Measurements from ENCODE around the gene GPR137. TPM values are rescaled to one million over a fixed set of nuclear protein-coding genes. Genes with fewer than 3 reads are reported as not detected.

Gene GPR137
- total and polyA plus RNA-seq, 2 donors from 2014 or later, result 44.0 to 48.4 TPM

GRCh38 chr11:64305075-64305690 lies 19.5 kb downstream of the GPR137 start, which contains the start of gene ESRRA:
Gene ESRRA (plus strand): TSS chr11:64305524. CDS start chr11:64307180, 1,656 bp downstream.
- H3K4me1 ChIP-seq (ENCODE audit: control insufficient read depth in 2 of 3, insufficient read depth in 2 of 3, low read depth in 1 of 3, low read length in 3 of 3), result peaks cover 0 to 28% (median 7%) of the 10 kb centered on the region in 3 donors
- DNase-seq, result peak; percentile 99 to 100 (median 99)
- H3K27me3 ChIP-seq (ENCODE audit: control insufficient read depth, insufficient read depth, low read length), result peaks cover 7% of the 10 kb centered on the region
- H3K9ac ChIP-seq (ENCODE audit: low read length in 3 of 3), result peak within 1 kb of the TSS; percentile 47 to 77 (median 73)
- H3K9me3 ChIP-seq (ENCODE audit: control insufficient read depth in 2 of 3, insufficient read depth in 1 of 3, low read length in 3 of 3), result no peaks in the 10 kb centered on the region
- H3K36me3 ChIP-seq (ENCODE audit: control insufficient read depth in 2 of 3, insufficient read depth in 3 of 3, low read length in 3 of 3), result peaks cover 0 to 3% (median 0%) of the 10 kb centered on the region in 3 donors
- peak within 1 kb of the TSS; percentile 69 to 95 (median 83) for H3K4me3 ChIP-seq (ENCODE audit: low read length in 3 of 3)
- FAIRE-seq, result no peak
- intact Hi-C loops (cut with DNase I), result no loop called here
- H3K27ac ChIP-seq (ENCODE audit: low read depth in 2 of 2, low read length in 2 of 2), result peak within 1 kb of the TSS; percentile 98 to 99
- TF ChIP-seq CTCF (IDR thresholded peaks at IDR 0.05; ENCODE audit: borderline replicate concordance, extremely low read depth, insufficient read depth), result no peak

- no peak for TF ChIP-seq CTCF (IDR thresholded peaks at IDR 0.05; ENCODE audit: borderline replicate concordance, extremely low read depth, insufficient read depth)
- Histone ChIP-seq H3K36me3 (ENCODE audit: control insufficient read depth in 2 of 3, insufficient read depth in 3 of 3, low read length in 3 of 3) (peaks cover 0 to 3% (median 0%) of the 10 kb centered on the region in 3 donors), H3K9ac (ENCODE audit: low read length in 3 of 3) (peak overlapping the region; percentile 47 to 73 (median 59)), H3K4me3 (ENCODE audit: low read length in 3 of 3) (peak overlapping the region; percentile 69 to 95 (median 83)), H3K27me3 (ENCODE audit: control insufficient read depth, insufficient read depth, low read length) (peaks cover 3% of the 10 kb centered on the region), H3K4me1 (ENCODE audit: control insufficient read depth in 2 of 3, insufficient read depth in 2 of 3, low read depth in 1 of 3, low read length in 3 of 3) (peaks cover 0 to 24% (median 10%) of the 10 kb centered on the region in 3 donors), H3K9me3 (ENCODE audit: control insufficient read depth in 2 of 3, insufficient read depth in 1 of 3, low read length in 3 of 3) (no peaks in the 10 kb centered on the region), H3K27ac (ENCODE audit: low read depth in 2 of 2, low read length in 2 of 2) (peak overlapping the region; percentile 86 to 91)
- intact Hi-C loops (cut with DNase I), result no loop called here
- peak; percentile 73 to 94 (median 82) for DNase-seq
- no peak for FAIRE-seq
Observed at GRCh38 chr11:64305691-64306562, 20.3 kb downstream of the GPR137 start.

GRCh38 chr11:64306563-64306875 lies 20.9 kb downstream of the GPR137 start:
- H3K36me3 ChIP-seq (ENCODE audit: control insufficient read depth in 2 of 3, insufficient read depth in 3 of 3, low read length in 3 of 3), result peaks cover 0 to 3% (median 0%) of the 10 kb centered on the region in 3 donors
- H3K27ac ChIP-seq (ENCODE audit: low read depth in 2 of 2, low read length in 2 of 2), result peak overlapping the region; percentile 86 to 87
- H3K4me3 ChIP-seq (ENCODE audit: low read length in 3 of 3), result peak overlapping the region; percentile 69 to 95 (median 83)
- H3K9ac ChIP-seq (ENCODE audit: low read length in 3 of 3), result peak overlapping the region; percentile 47 to 73 (median 59)
- TF ChIP-seq CTCF (IDR thresholded peaks at IDR 0.05; ENCODE audit: borderline replicate concordance, extremely low read depth, insufficient read depth), result no peak
- peaks cover 0 to 26% (median 13%) of the 10 kb centered on the region in 3 donors for H3K4me1 ChIP-seq (ENCODE audit: control insufficient read depth in 2 of 3, insufficient read depth in 2 of 3, low read depth in 1 of 3, low read length in 3 of 3)
- no peaks in the 10 kb centered on the region for H3K9me3 ChIP-seq (ENCODE audit: control insufficient read depth in 2 of 3, insufficient read depth in 1 of 3, low read length in 3 of 3)
- intact Hi-C loops (cut with DNase I), result no loop called here
- FAIRE-seq (no peak), DNase-seq (peak in 1 of 5 donors; percentile 42)
- peaks cover 3% of the 10 kb centered on the region for H3K27me3 ChIP-seq (ENCODE audit: control insufficient read depth, insufficient read depth, low read length)

All from kidney (tissue), 14 donors.